ENCODE data around the gene ANAPC13.

ANAPC13 gene

DNA sequence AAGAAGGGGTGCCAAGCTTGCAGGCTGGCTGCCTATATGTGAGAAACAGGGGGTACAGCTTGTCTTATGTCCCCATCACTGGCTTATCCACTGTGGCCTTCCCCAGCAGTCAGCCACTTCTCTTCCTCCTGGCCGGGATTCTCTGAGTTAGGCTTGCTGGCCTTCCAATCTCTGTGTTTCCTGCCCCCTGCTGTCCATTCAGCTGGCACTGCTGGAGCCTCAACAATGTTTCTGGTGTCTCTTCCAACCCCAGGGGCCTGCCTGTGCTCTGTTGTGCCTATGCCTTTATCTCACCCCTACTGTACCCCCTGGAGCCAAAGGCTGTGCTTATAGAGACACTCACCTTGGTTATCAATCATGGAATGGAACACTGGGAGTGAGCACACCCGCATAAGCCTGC lies 36.5 kb downstream of the ANAPC13 start:
- DNase-seq (ENCODE audit: low read depth): no peak

DNA sequence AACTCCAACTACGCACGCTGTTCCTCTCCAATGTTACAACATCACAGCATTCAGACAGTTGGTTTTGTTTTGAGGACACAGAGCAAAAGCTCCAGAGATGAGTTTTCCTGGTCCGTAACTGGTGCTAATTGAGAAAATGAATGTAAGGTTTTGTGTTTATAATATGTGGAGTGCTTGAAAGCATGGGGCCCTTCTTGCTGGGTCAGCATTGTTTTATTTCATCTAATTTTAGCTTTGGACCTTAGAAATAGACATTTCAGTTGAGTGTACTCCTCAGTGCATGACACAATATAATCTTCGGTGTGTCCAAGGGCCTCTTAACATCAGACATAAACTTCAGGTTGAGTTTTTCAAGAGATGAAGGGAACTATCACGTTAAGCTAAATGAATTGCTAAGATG lies 37.1 kb downstream of the ANAPC13 start:
- no peak for DNase-seq (ENCODE audit: low read depth)

DNA sequence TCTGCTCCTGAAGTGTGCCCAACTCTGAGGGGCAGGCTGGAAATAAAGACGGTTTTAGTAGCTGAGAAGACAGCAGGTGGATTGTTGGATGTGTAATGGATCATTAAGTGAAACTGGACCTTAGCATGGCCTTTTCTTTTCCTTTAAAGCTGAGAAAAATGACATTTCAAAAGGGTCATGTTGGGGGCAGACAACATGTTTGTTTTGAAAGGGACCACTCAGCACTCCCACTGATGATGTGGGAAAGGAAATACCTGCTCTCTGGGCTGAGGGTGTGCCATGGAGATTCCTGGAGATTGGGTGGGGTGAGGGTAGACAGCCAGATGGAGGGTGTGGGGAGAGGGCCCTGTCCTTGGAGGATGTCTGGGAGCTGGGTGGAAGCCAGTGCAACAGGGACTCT lies 38.4 kb downstream of the ANAPC13 start:
- DNase-seq (ENCODE audit: low read depth): no peak

DNA sequence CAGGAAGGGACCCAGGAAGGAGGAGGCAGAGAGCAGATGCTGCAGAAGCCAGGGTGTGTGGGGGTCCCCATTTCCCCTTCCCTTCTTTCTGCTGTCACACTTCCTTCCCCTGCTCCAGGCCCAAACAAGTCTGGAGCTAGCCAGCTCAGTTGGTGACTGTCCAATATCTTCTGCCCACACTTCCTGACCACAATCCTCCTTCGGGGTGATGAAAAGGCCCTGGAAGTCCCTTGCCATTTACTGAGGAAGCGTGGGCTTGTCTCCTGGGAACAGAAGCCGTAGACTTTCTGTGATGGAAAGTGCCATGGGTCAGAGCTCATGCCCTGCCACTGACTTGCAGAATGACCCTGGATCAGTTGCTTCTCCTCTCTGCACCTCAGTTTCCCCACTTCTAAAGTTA lies 39.0 kb downstream of the ANAPC13 start:
- DNase-seq (ENCODE audit: low read depth): no peak

DNA sequence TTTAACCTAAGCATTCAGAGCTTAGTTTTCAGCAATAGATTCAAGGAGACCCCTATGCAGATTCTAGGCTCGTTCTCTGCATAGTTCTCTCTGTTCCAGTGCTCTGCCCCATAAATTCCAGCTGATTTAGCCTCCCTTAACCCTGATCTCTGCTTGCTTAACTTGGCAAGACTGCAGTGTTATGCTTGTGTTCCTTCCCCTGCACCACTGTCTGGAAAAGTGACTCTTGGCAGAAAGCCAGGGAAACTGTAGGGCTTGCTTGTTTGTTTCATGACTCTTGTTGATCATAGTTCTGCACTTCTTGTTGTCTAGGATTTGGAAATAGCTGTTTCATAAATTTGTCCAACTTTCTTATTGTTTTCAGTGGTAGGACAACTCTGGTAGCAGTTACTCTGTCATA lies 40.1 kb downstream of the ANAPC13 start:
- DNase-seq (ENCODE audit: low read depth): no peak

DNA sequence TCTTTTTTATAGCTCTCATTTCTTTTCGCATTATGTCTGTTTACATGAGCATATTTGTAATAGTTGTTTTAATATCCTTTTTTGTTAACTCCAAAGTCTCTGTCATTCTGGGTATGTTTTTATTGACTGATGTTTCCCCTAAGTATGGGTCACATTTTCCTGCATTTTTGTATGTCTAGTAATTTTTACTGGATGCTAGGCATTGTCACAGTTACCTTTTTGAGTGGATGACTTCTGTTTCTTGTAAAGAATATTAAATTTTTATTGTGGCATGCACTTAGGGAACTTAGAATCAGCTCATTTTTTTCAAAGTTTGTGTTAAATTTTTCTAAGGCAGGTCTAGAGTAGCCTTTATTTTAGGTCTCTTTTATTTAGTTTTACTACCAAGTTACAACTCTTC lies 40.7 kb downstream of the ANAPC13 start:
- no peak for DNase-seq (ENCODE audit: low read depth)

DNA sequence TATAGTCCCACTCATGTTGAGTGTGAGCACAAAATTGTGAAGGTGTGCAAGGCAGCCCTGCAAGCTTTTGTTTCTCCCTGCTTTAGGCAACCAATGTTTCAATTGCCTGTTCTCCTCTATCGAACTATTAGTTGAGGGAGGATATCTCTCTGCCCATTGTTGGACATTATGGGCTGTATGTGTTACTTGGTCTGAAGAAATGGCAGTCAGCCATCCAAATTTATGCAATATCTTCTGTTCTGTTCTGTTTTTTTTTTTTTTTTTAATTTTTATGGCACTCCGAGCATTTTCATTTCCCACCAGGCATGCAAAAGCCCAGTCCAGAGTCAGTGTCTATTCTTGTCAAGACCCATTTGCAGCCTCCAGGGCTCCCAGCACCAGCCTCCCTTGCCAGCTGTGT lies 44.0 kb downstream of the ANAPC13 start:
- no peak for DNase-seq (ENCODE audit: low read depth)

DNA sequence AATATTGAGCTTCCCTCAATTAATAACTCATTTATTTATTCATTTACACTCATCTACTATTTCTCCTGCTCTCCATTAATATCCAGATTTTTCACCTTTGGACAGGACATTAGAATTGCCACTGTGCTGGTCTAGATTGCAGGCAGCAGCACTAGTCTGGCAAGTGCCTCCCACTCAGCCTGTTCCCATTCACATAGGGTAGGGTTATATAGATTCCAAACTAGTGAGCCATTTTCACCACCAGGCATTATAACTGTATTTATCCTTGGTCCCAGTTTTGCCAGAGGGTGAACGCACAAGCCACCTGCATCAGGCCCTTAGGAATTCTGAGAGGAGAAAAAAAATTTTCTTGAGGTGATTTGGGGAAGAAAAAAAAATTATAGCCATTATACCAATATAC lies 44.5 kb downstream of the ANAPC13 start:
- DNase-seq (ENCODE audit: low read depth): no peak

DNA sequence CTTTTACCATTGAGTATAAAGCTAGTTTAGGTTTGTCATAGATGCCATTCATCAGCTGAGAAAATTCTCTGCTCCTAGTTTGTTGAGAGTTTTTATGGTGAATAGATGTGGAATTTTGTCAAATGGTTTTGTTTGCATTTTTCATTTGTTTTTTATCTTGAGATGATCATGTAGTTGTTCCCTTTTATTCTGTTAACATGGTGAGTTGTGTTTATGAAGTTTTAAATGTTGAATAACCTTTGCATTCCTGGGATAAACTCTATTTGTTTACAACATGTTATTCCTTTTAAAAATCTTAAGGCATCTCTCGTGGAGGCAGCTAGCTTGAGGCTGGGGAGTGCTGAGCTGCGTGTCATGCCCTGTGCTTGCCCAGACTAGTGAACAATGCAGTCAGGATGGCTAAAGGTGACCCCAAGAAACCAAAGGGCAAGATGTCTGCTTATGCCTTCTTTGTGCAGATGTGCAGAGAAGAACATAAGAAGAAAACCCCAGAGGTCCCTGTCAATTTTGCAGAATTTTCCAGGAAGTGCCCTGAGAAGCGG lies 48.5 kb downstream of the ANAPC13 start:
- no peak for DNase-seq (ENCODE audit: low read depth)

DNA sequence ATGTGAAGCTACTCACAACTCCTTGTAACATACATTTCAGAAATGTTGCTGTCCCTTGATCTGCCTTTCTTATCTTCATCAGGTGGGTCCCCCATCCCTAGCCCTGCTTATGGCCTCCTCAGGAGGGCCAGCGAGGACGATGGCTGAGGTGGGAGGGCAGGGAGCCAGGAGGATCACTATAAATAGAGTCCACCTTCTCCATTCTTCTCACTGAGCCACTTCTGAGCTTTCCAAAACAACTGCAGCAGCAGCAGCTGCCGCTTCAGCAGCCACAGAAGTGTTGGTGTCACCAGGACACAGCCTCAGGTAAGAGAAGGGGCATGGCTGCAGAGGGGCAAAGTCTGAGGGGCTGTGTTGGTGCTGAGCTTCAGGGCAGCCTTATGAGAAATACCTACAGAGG lies 53.5 kb downstream of the ANAPC13 start:
- no peak for DNase-seq (ENCODE audit: low read depth)

DNA sequence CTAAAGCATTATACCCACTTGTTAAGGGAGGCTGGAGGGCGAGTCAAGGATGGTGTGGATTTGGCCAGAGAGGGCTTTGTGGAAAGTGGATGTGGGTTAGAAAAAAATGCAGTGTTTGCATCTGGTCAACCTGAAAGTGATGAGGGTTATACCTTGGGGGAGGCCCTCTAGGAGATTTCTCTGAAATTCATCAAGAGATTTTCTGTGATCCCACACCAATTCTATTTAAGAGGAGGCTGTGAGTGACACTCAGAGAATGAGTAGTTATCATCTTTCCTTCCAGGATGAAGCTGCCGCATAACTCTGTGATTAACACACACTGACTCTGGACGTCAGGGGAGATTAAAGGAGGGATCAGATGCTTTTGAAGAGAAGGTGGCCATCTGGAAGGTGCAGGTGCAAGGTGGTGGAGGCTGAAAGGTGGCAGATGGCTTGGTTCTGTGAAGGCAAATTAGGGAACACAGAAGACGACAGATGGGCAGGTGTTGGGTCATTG lies 54.8 kb downstream of the ANAPC13 start:
- no peak for DNase-seq (ENCODE audit: low read depth)

DNA sequence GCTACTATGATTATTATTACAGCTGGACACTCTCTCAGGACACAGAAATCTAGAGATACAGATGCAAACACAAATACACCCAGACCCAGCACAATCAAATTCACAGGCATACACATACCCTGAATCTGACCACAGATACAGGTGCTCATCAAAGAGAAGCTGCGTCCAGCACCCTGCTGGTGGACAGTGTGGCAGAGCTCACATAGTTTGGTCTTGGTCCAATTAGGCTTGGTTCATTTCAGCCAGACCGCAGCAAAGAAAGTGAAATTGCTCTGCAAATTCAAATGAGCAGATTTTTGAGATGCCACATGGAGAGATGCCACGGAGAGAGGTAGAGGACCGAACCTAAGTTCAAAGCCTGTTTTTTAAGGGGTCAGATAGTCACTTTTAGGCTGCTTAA lies 55.6 kb downstream of the ANAPC13 start:
- DNase-seq (ENCODE audit: low read depth): no peak

DNA sequence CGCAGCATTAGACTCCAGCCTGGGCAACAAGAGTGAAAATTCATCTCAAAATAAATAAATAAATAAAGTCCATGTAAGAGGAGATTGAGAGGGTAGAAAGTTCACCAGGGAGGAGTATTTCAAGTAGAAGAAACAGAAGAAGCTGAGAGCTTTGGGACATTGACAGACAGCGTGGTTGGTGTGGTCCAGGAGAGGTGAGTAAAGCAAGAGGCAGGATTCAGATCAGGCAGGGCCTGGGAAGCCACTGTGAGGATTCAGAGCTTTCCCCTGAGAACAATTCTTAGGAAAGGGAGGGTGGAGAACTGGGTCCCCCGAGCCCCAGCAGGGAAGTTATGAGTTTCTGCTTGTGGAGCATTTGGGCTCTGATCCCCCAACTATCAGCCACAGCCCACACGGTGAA lies 57.4 kb downstream of the ANAPC13 start:
- DNase-seq (ENCODE audit: low read depth): no peak

All from HS-27A (cell line).